Measurements from ENCODE around the gene TMEM86B.

DNA sequence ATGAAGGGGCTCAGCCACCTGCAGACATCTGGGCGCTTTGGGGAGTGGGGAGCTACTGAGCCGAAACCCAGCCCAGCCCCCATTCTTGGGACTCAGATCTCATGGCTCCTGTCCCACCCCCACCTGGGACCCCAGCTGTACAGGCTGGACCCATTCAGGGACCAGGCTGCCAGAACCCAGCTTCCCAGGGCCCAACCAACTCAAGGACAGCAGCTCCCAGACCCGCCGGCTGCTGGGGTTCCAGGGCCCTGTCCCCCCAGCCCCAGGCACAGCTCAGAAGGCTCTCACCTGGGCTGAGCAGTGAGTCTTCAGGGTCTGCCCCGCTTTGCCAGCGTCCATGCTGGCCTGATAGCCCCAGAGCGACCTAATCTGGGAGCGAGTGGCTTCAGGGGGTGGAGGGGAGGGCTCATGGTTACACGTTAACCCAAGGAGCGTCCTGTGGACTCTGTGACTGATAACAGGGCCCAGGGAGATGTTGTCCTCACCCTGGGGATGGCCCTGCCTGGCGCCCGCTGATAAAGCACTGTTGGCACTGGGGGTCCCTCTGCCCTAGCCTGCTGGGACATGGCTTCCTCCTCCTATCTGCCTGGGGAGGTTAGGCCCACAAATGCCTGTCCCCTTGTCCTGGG lies at the start of gene TMEM86B:
- TF ChIP-seq, protein P1, sequence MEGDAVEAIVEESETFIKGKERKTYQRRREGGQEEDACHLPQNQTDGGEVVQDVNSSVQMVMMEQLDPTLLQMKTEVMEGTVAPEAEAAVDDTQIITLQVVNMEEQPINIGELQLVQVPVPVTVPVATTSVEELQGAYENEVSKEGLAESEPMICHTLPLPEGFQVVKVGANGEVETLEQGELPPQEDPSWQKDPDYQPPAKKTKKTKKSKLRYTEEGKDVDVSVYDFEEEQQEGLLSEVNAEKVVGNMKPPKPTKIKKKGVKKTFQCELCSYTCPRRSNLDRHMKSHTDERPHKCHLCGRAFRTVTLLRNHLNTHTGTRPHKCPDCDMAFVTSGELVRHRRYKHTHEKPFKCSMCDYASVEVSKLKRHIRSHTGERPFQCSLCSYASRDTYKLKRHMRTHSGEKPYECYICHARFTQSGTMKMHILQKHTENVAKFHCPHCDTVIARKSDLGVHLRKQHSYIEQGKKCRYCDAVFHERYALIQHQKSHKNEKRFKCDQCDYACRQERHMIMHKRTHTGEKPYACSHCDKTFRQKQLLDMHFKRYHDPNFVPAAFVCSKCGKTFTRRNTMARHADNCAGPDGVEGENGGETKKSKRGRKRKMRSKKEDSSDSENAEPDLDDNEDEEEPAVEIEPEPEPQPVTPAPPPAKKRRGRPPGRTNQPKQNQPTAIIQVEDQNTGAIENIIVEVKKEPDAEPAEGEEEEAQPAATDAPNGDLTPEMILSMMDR (IDR thresholded peaks at IDR 0.05) = no peak
- TF ChIP-seq POLR2AphosphoS5 (IDR thresholded peaks at IDR 0.05) = no peak
